ENCODE measurements around the gene DISC1. TPM values are rescaled to one million over a fixed set of nuclear protein-coding genes. Genes with fewer than 3 reads are reported as not detected.
"Not testable (repeated sequence)": the region's sequence is repeated elsewhere in the genome, so short reads cannot be mapped to it uniquely, and the experiment has no call there.

Gene DISC1
- total RNA-seq, 1 donor from 2014 or later = 6.1 TPM

DNA sequence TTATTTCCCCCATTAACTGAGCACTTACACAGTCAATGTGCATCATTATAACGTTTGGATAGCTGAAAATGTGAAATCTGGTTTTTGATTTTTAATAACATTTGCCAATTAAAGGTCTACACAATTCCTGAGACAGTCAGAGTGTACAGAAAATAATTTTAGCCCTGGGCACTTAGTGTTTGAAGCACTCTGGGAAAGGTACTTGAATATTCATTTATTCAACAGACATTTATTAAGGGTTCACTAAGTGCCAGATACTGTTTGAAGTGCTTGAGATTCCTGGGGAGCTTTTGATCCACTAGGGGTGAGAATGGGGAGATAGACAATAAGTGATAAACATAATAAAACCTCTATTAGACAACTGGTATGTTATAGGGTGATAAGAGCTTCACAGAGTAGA is 141.8 kb downstream of the DISC1 start:
- no peak for DNase-seq (ENCODE audit: low read depth)

GRCh38 chr1:231770506-231771175 is 144.1 kb downstream of the DISC1 start:
- DNase-seq (ENCODE audit: low read depth) = no peak

DNA sequence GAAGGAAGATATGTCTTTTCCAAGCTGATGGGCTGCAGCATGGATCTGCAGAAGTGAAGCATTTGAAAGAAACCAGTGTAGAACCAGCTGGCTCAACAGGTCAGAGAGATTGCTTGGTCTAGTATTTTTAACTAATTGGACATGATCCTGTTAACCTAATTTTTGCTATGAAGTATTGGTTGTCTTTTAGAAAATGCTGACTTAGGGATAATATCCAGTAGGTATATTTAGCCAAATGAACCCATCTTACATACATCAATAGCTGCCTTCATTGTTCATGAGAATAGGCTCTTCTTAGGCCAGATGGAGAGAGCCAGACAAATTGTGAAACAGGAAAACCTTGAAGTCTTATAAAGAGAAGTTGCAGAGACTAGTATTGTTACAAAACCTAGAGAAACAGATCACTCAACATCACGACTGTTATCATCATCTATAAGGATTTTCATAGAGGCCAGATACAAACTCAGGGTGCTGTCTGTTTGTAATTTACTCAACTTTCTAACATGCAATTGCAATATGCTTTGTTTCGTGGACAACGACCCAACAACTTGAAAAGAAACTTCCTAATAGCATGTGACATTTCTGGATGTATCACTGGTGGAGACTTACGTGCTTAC is 148.2 kb downstream of the DISC1 start:
- DNase-seq (ENCODE audit: low read depth) = no peak

- peak; percentile 53 for DNase-seq (ENCODE audit: low read depth)
Observed at GRCh38 chr1:231776010-231776756, 149.6 kb downstream of the DISC1 start.

GRCh38 chr1:231776757-231777062 is 150.1 kb downstream of the DISC1 start:
- DNase-seq (ENCODE audit: low read depth) = no peak

DNA sequence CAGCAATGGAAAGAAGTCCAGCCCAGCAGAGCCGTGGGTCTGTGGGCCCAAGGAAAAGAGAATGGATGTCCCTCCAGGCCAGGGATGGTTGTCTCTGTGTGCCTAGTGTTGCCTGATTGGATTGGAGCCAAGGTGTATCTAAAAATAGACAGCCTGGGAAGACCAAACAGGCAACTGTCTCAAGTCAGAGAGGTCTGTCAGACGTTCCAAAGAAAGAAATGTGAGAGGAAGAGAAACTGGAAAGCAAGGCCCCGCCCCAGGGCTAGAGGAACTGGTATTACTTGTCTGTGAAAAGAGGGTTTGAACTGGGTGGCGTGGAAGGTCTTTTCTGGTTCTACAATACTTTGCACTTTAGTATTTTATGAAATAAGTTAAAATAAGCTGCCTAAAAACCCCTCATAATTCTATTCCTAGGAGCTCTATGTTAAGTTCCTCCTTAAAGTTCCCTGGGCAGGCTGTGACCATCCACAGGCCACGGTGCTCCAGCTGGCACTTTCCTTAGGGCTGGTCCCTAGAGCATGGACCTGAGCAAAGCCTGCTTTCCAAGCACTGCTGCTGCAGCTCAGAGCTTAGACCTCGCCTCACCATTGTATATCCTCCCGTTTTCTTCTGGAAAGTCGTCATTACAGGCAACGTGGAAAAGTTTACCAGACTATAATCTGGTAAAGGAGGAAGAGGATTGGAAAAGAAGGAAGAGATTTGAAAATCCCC is 151.6 kb downstream of the DISC1 start:
- peak; percentile 26 for DNase-seq (ENCODE audit: low read depth)

DNA sequence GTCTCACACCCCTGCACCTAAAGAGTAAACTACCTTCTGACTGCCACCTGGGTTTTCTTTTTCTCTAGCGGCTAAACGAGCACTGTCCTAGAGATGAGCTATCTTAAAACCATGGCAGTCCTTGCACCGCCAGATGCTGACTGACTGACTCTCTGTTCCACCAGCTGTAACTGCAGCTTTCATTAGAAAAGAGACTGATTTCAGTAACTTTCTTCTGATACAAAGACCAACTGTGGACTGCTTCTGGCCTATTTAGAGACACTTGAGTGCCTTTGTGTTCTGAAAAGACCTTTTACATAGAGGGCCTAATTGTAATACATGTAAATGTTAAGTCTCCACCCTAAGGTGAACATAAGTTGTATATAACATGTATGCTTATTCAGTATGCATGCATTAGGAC is 152.5 kb downstream of the DISC1 start:
- DNase-seq (ENCODE audit: low read depth) = no peak

DNA sequence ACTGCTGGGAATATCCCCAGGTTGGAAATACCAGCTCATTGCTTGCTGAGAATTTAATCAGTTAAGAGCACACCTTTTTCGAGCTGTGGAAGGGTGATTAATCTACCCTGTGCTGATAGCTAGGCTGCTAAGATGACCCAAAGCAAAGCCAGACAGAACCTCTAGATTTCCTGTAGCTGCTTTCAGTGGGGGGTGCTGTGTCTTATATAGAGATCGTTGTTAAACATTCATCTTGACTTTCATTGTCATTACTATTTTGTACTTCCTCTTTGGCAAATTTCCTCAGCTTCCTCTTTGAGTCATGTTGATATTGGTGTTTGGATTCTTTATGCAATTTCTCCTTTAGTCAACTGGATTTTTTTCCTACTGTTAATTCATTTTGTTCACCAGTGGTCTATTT is 155.3 kb downstream of the DISC1 start:
- DNase-seq (ENCODE audit: low read depth) = peak; percentile 34

- DNase-seq (ENCODE audit: low read depth) = not testable (repeated sequence)
Observed at GRCh38 chr1:231785073-231785472, 158.5 kb downstream of the DISC1 start.

DNA sequence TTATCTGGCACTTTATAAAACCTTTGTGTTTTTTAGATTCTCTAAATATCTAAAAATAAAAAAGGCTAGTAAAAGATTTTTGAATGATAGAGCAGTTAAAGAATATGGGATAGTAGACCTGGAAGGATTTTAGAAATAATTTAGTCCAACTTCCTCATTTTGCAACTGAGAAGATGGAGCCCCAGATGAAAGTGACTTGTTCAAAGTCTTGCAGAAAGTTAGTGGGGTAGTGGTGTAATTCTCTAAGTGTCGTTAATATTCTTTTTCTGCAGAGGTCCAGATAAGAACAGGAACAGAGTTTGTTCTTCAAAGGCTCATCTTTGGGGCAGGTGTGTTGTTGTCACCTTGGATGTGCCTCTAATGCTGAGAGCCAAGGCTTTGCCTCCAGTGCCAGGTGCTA is 159.5 kb downstream of the DISC1 start:
- DNase-seq (ENCODE audit: low read depth) = no peak

- DNase-seq (ENCODE audit: low read depth) = no peak
Observed at GRCh38 chr1:231792634-231793033, 166.0 kb downstream of the DISC1 start.

DNA sequence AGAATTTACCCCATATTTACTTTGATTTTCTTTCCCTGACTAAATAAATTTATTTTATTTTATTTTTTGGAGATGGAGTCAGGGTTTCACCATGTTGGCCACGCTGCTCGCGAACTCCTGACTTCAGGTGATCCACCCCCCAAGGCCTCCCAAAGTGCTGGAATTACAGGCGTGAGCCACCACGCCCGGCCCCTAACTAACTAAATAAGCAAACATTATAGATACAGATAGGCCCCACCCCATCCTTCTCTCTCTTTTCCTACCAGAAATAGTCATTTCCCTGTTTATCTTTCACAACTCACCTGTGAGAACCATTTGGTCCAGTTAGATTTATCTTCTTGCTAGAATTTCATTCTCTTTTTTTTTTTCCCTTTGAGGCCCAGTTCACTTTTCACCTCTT is 167.3 kb downstream of the DISC1 start:
- DNase-seq (ENCODE audit: low read depth) = no peak

GRCh38 chr1:231796141-231796540 is 169.6 kb downstream of the DISC1 start:
- no peak for DNase-seq (ENCODE audit: low read depth)

DNA sequence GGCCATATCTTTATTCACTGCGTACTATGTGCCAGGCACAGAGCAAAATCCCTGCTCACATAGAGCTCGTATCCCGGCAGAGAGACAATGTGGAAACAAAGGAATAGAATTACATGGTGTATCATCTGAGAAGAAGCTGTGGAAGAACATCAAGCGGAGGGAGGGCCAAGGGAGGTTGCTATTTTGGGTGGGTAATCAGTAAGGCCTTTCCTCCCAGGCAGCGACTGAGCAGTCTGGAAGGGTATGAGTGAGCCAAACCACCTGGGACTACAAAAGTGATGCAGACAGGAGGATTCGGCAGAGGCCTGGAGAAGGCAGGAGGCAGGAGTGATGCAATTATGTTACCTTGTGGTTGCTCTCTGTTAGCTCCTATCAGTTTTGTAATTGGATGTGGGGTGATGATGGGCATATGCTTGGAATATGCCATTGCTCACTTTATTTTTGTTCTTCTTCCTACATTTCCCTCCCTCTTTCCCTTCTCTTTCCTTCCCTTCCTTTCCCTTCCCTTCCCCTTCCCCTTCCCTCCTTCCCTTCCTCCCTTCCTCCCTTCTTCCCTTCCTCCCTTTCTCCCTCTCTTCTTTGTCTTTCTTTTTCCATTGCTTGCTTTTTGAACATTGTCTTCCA is 172.9 kb downstream of the DISC1 start:
- no peak for DNase-seq (ENCODE audit: low read depth)

GRCh38 chr1:231800108-231800507 is 173.5 kb downstream of the DISC1 start:
- DNase-seq (ENCODE audit: low read depth) = peak; percentile 30

DNA sequence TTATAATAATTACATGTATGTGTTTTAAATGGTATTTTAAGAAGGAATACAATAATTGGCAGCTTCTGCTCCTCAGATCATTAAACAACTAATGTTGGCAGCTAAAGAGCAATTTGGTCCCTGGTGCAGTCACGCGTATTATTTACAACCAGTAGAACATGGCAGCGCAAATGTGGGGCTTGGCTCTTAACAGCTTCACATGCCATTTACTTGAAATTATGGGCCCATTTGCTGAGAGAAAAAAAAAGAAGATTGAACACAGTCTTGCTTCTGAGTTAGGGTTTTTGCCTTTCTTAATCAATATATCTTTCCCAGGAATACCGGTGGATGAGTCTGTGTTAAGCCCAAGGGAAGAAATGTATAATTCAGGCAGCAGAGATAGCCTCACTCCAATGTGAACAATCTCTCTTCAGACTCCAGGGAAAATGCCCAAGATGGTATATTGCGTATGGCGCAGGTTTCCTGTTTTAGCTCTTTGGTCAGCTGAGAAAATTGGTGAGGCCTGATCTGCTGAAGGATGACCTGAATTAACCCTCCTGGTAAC is 174.5 kb downstream of the DISC1 start:
- DNase-seq (ENCODE audit: low read depth) = no peak

- DNase-seq (ENCODE audit: low read depth) = peak; percentile 52
Observed at GRCh38 chr1:231803353-231803752, 176.8 kb downstream of the DISC1 start.

- peak; percentile 25 for DNase-seq (ENCODE audit: low read depth)
Observed at GRCh38 chr1:231806623-231807495, 180.3 kb downstream of the DISC1 start.

DNA sequence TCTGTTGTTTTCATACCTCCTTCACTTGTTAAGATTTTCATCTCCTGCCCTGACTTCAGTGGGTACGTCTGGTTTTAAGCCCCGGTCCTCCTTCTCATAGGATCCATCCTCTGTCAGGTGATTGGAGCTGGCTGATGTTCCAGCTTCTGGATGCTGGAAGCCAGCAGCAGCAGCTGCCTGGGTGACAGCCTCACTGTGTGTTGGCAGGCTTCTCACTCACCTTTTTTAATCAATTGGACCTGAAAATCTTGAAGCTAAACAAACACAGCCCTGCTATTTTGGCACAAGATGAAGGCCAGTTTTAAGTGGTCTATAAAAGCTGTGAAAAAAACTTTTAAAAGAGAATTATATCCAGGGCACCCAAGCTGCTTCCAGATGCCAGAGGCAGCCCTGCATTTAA is 181.0 kb downstream of the DISC1 start:
- no peak for DNase-seq (ENCODE audit: low read depth)

- DNase-seq (ENCODE audit: low read depth) = no peak
Observed at GRCh38 chr1:231808116-231808515, 181.5 kb downstream of the DISC1 start.

GRCh38 chr1:231808990-231809389 is 182.4 kb downstream of the DISC1 start:
- DNase-seq (ENCODE audit: low read depth) = peak; percentile 57

All from renal cortical epithelial cell (primary cell).